Uterus (tissue), 4 donors: ENCODE data around the gene ABHD6. TPM values are rescaled to one million over a fixed set of nuclear protein-coding genes. Genes with fewer than 3 reads are reported as not detected.
A peak's percentile ranks its signal among the peaks of the same experiment; 100 is the strongest.

ENCODE experiments used
- DNase-seq, 2 donors: peaks; one replicate each; pipeline ENCODE4 v3.0.0-alpha.2; 2019 to 2020
- H3K27ac ChIP-seq, 2 donors: fragments of 200-600 bp; sonication (generic); 1 replicate in 1 of 2; 2 replicates in 1 of 2; pipeline ENCODE4 v1.5.1; 2016 to 2018
- H3K27me3 ChIP-seq, 2 donors: fragments of 200-600 bp; sonication (generic); one replicate each; pipeline ENCODE4 v1.5.1; 2018 to 2019; ENCODE audit warnings: control low read depth in 1 of 2
- H3K36me3 ChIP-seq, 2 donors: fragments of 200-600 bp; sonication (generic); one replicate each; pipeline ENCODE4 v1.5.1; 2019; ENCODE audit warnings: control low read depth in 1 of 2
- H3K4me1 ChIP-seq, 2 donors: fragments of 200-600 bp; sonication (generic); one replicate each; pipeline ENCODE4 v1.5.1; 2018 to 2019; ENCODE audit warnings: control low read depth in 1 of 2
- H3K4me3 ChIP-seq, 2 donors: fragments of 200-600 bp; sonication (generic); 1 replicate in 1 of 2; 2 replicates in 1 of 2; pipeline ENCODE4 v1.5.1; 2018 to 2019; ENCODE audit warnings: mild to moderate bottlenecking in 1 of 2
- H3K9me3 ChIP-seq, 2 donors: fragments of 200-600 bp; sonication (generic); one replicate each; pipeline ENCODE4 v1.5.1; 2019; ENCODE audit warnings: control low read depth in 1 of 2
- POLR2A ChIP-seq, 2 donors: fragments of 450-650 bp; IDR thresholded peaks; one replicate each; pipeline ENCODE4 v1.6.1; 2016; ENCODE audit warnings: antibody characterized with exemption in 2 of 2, mild to moderate bottlenecking in 1 of 2, moderate library complexity in 1 of 2
- intact Hi-C: fragments of 100-400 bp; cut with DNase I; formaldehyde crosslinking; loops from one replicate; pipeline ENCODE4 v1.15.1; 2023; ENCODE audit warnings: low total_unique reads
- total RNA-seq, 4 donors: library from RNA; depleted of rRNA in 3 of 4; stranded (reverse); fragments of >200 nt in 3 of 4; gene quantifications; one replicate each; pipeline versions ENCODE4 v1.1.0 to v1.2.4, GENCODE V29; 2014 to 2023
- TF ChIP-seq, protein P1 (sequence below), 4 experiments: fragments of 200-600 bp in 2 of 4; fragments of 450-650 bp in 2 of 4; sonication (generic) in 2 of 4; IDR thresholded peaks; one replicate each; pipeline ENCODE4 v1.5.1; 2016 to 2019; ENCODE audit warnings: antibody characterized with exemption in 4 of 4, mild to moderate bottlenecking in 2 of 4, moderate library complexity in 1 of 4
- donor health status: DM: yes; HTN: yes; CAD: no.

The ABHD6 gene
- total RNA-seq, 4 donors from 2014 or later = 6.7 to 20.6 (median 15.8) TPM

DNA sequence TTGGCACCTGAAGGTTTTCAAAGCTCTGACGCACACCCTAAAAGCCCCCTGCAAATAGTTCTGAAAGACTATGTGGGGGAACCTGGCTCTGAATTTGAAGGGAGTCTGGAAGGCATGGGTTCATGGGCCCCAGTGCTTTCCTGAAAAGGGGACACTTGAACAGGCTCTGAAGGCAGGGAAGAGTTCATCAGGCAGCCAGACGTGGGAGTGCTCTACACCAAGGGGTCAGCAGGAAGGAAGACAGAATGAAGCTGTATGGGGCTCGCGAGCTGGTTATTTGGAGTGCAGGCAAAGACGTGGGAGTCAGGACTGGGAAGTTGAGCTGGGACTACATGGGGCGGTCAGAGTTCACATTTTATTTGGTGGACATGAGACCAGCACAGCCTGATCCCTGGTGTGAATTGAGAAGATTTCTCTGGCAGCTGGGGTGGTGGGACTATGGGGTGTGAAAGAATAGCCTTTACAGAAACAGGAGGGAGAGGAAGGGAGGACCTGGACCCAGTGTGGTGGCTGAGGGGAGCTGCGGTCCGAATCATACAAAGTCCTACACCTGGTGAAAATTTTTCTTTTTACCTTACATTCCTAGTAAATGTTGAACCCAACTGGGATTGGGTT lies 12.6 kb downstream of the ABHD6 start:
- intact Hi-C loops = no loop called here
- H3K4me3 ChIP-seq = no peak overlapping the region
- no peaks in the 10 kb centered on the region for H3K4me1 ChIP-seq
- H3K9me3 ChIP-seq = no peaks in the 10 kb centered on the region
- H3K27ac ChIP-seq = peak overlapping the region; percentile 31 to 66
- no peaks in the 10 kb centered on the region for H3K27me3 ChIP-seq
- H3K36me3 ChIP-seq = no peaks in the 10 kb centered on the region
- DNase-seq = no peak
- TF ChIP-seq, protein P1, sequence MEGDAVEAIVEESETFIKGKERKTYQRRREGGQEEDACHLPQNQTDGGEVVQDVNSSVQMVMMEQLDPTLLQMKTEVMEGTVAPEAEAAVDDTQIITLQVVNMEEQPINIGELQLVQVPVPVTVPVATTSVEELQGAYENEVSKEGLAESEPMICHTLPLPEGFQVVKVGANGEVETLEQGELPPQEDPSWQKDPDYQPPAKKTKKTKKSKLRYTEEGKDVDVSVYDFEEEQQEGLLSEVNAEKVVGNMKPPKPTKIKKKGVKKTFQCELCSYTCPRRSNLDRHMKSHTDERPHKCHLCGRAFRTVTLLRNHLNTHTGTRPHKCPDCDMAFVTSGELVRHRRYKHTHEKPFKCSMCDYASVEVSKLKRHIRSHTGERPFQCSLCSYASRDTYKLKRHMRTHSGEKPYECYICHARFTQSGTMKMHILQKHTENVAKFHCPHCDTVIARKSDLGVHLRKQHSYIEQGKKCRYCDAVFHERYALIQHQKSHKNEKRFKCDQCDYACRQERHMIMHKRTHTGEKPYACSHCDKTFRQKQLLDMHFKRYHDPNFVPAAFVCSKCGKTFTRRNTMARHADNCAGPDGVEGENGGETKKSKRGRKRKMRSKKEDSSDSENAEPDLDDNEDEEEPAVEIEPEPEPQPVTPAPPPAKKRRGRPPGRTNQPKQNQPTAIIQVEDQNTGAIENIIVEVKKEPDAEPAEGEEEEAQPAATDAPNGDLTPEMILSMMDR (IDR thresholded peaks at IDR 0.05) = peak in 1 of 4 experiments; percentile 0
- TF ChIP-seq POLR2A (IDR thresholded peaks at IDR 0.05) = no peak

DNA sequence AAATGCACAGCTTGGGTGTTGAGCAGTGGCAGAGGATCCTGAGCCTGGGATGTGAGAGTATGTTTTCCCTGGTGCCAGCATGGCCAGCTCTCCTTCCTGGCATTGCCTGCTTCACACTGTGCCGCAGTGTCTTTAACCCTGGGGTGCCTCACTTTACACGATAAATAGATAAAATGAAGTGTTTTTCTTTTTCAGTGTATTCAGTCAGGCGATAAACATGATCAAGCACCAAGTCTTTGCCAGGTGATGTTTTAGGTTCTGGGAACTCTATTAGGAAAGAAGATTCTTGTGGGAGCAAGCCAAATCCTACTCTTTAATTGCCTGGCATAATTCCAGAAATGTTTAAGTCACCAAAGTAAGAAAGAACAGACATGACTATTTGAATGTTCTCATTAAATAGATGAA lies 14.0 kb downstream of the ABHD6 start:
- no peaks in the 10 kb centered on the region for H3K27me3 ChIP-seq
- H3K4me1 ChIP-seq = no peaks in the 10 kb centered on the region
- no peaks in the 10 kb centered on the region for H3K36me3 ChIP-seq
- TF ChIP-seq POLR2A (IDR thresholded peaks at IDR 0.05) = no peak
- TF ChIP-seq, protein P1 (IDR thresholded peaks at IDR 0.05) = no peak
- H3K9me3 ChIP-seq = no peaks in the 10 kb centered on the region
- H3K4me3 ChIP-seq = no peak overlapping the region
- DNase-seq = no peak
- peak overlapping the region; percentile 31 to 66 for H3K27ac ChIP-seq
- intact Hi-C loops = no loop called here

DNA sequence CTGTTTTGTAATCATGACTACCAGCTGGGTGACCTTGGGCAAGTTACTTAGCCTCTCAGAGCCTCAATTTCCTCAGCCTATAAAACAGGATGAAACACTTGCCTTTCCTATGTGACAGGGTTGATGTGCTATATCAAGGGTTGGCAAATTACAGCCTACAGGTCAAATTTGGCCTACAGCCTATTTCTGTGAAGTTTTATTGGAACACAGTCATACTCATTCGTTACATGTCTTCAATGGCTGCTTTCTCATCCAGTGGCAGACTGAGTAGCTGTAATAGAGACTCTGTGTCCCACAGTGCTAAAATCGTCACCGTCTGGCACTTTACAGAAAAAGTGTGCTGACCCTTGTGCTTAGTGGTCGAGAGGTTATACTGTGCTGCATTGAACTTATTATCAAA lies 16.6 kb downstream of the ABHD6 start:
- DNase-seq = no peak
- H3K27ac ChIP-seq = no peak overlapping the region

DNA sequence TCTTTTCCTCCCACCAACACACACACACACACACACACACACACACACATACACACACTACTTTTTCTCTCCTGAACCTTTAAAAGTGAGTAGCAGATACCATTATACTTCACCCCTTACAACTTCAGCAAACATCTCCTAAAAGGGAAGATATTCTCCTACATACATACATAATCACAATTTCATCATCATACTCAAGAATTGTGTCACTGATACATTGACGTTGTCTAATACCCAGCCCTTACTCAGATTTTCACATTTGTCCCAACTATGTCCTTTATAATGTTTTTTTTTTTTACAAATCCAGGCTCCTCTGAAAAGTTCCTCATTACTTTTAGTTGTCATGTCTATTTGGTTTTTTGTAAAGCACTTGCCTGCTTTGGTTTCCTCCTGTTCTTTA lies 18.5 kb downstream of the ABHD6 start:
- TF ChIP-seq, protein P1 (IDR thresholded peaks at IDR 0.05) = no peak
- TF ChIP-seq POLR2A (IDR thresholded peaks at IDR 0.05) = no peak
- H3K4me3 ChIP-seq = no peak overlapping the region
- intact Hi-C loops = no loop called here
- no peaks in the 10 kb centered on the region for H3K27me3 ChIP-seq
- no peaks in the 10 kb centered on the region for H3K9me3 ChIP-seq
- H3K4me1 ChIP-seq = no peaks in the 10 kb centered on the region
- no peak for DNase-seq
- no peak overlapping the region for H3K27ac ChIP-seq
- H3K36me3 ChIP-seq = no peaks in the 10 kb centered on the region

More for the DNA sequence above, 16.6 kb downstream of the ABHD6 start:
- TF ChIP-seq, protein P1 (IDR thresholded peaks at IDR 0.05) = no peak
- no peak for TF ChIP-seq POLR2A (IDR thresholded peaks at IDR 0.05)
- H3K4me3 ChIP-seq = no peak overlapping the region
- no peaks in the 10 kb centered on the region for H3K4me1 ChIP-seq
- no peaks in the 10 kb centered on the region for H3K9me3 ChIP-seq
- no peaks in the 10 kb centered on the region for H3K27me3 ChIP-seq
- intact Hi-C loops = no loop called here
- no peaks in the 10 kb centered on the region for H3K36me3 ChIP-seq

DNA sequence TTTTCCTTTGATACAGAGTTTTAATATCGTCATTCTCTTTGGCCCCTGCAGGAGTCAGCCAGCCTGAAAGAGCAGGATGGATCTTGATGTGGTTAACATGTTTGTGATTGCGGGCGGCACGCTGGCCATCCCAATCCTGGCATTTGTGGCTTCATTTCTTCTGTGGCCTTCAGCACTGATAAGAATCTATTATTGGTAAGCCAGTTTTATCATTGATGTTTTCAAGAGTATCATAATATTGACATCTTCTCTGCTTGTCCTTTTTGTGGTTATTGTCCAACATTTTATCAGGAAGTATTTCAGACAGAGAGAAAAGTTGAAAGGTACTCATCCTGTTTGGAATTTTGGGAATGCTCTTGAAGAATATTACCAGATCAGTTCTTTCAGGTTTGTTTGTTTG lies 18.9 kb downstream of the ABHD6 start:
- H3K9me3 ChIP-seq = no peaks in the 10 kb centered on the region
- H3K36me3 ChIP-seq = no peaks in the 10 kb centered on the region
- no peak overlapping the region for H3K4me3 ChIP-seq
- no peak overlapping the region for H3K27ac ChIP-seq
- DNase-seq = no peak
- no peak for TF ChIP-seq POLR2A (IDR thresholded peaks at IDR 0.05)
- TF ChIP-seq, protein P1 (IDR thresholded peaks at IDR 0.05) = no peak
- intact Hi-C loops = no loop called here
- no peaks in the 10 kb centered on the region for H3K4me1 ChIP-seq
- H3K27me3 ChIP-seq = no peaks in the 10 kb centered on the region
